Loucy (cell line): ENCODE data around the gene SCAF11.

Experiments used
- H2AFZ ChIP-seq: fragments of 200-600 bp; sonication (generic); 2 replicates; pipeline ENCODE4 v1.6.0; 2016; ENCODE audit warnings: antibody characterized with exemption, mild to moderate bottlenecking, low read length, moderate library complexity
- H3F3A ChIP-seq: fragments of 200-600 bp; 2 replicates; pipeline ENCODE4 v1.6.0; 2016; ENCODE audit warnings: antibody characterized with exemption, low read depth, mild to moderate bottlenecking
- H3K27me3 ChIP-seq: fragments of 200-600 bp; sonication (generic); 2 replicates; pipeline ENCODE4 v1.6.1; 2014; ENCODE audit warnings: low read length, mild to moderate bottlenecking; ENCODE audit not compliant: insufficient read depth, poor library complexity, severe bottlenecking
- H3K36me3 ChIP-seq: fragments of 200-600 bp; sonication (generic); 2 replicates; pipeline ENCODE4 v1.6.1; 2016; ENCODE audit warnings: low read length; ENCODE audit not compliant: insufficient read depth
- H3K4me1 ChIP-seq: fragments of 200-600 bp; sonication (generic); 2 replicates; pipeline ENCODE4 v1.5.1; 2014; ENCODE audit warnings: low read length, mild to moderate bottlenecking; ENCODE audit not compliant: insufficient read depth, poor library complexity, severe bottlenecking
- H3K4me2 ChIP-seq: fragments of 200-600 bp; sonication (generic); 2 replicates; pipeline ENCODE4 v1.6.0; 2014; ENCODE audit warnings: antibody characterized with exemption, low read length, low read depth, mild to moderate bottlenecking; ENCODE audit not compliant: poor library complexity, severe bottlenecking
- H3K4me3 ChIP-seq: fragments of 200-600 bp; sonication (generic); 2 replicates; pipeline ENCODE4 v1.5.1; 2014; ENCODE audit warnings: low read length, mild to moderate bottlenecking, mixed read lengths; ENCODE audit not compliant: poor library complexity, severe bottlenecking
- H3K79me2 ChIP-seq: fragments of 200-600 bp; sonication (generic); 2 replicates; pipeline ENCODE4 v1.6.1; 2014; ENCODE audit warnings: low read length; ENCODE audit not compliant: insufficient read depth
- H3K9ac ChIP-seq: fragments of 200-600 bp; sonication (generic); 2 replicates; pipeline ENCODE4 v1.6.0; 2014; ENCODE audit warnings: mild to moderate bottlenecking, low read depth, low read length, moderate library complexity; ENCODE audit not compliant: poor library complexity, severe bottlenecking
- H3K9me2 ChIP-seq: fragments of 200-600 bp; sonication (generic); replicated peaks from 2 replicates; pipeline ENCODE4 v1.6.1; 2016; ENCODE audit warnings: low read depth, low read length, mixed read lengths
- H3K9me3 ChIP-seq: fragments of 200-600 bp; sonication (generic); 2 replicates; pipeline ENCODE4 v1.6.1; 2014; ENCODE audit warnings: mild to moderate bottlenecking, antibody characterized with exemption, low read length, low read depth; ENCODE audit not compliant: insufficient read depth
- H4K20me1 ChIP-seq: fragments of 200-600 bp; sonication (generic); 2 replicates; pipeline ENCODE4 v1.6.0; 2014; ENCODE audit warnings: antibody characterized with exemption, low read length, mild to moderate bottlenecking; ENCODE audit not compliant: insufficient read depth, poor library complexity, severe bottlenecking
- EZH2phosphoT487 ChIP-seq: fragments of 200-600 bp; IDR thresholded peaks from 2 replicates; pipeline ENCODE4 v1.6.1; 2018; ENCODE audit warnings: antibody characterized with exemption, mild to moderate bottlenecking, moderate library complexity, borderline replicate concordance
- TF ChIP-seq, protein P1 (sequence below): fragments of 200-600 bp; sonication (generic); conservative IDR thresholded peaks from 2 replicates; pipeline ENCODE4 v1.5.1; 2014; ENCODE audit warnings: mild to moderate bottlenecking, antibody characterized with exemption, low read length

The SCAF11 gene

DNA sequence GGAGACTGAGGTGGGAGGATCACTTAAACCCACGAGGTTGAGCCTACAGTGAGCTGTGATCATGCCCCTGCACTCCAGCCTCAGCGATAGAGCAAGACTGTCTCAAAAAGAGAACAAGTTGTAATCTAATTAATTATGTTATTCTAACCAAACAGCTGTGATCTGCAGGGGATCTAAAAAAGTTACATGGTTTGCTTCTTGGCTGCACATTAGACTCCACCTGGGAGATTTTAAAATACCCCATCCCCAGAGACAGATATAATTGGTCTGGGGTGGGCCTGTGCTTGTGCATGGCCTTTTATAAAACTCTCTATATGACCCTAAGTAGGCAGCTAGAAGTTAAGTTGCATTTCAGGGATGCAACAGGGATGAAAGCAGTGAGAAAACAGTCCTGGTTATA is 76.7 kb downstream of the SCAF11 start:
- Histone ChIP-seq H3K4me2 (no peak overlapping the region), H3K9ac (no peak overlapping the region), H3K36me3 (peaks cover 6% of the 10 kb centered on the region; the same call in 1 of the 2 replicates), H3K4me1 (no peaks in the 10 kb centered on the region), H3K79me2 (no peaks in the 10 kb centered on the region), H3K9me2 (no peaks in the 10 kb centered on the region), H3K4me3 (no peak overlapping the region), H4K20me1 (no peaks in the 10 kb centered on the region), H3F3A (no peaks in the 10 kb centered on the region), H2AFZ (no peak overlapping the region), H3K9me3 (no peaks in the 10 kb centered on the region), H3K27me3 (no peaks in the 10 kb centered on the region)
- no peak for TF ChIP-seq EZH2phosphoT487
- TF ChIP-seq, protein P1, sequence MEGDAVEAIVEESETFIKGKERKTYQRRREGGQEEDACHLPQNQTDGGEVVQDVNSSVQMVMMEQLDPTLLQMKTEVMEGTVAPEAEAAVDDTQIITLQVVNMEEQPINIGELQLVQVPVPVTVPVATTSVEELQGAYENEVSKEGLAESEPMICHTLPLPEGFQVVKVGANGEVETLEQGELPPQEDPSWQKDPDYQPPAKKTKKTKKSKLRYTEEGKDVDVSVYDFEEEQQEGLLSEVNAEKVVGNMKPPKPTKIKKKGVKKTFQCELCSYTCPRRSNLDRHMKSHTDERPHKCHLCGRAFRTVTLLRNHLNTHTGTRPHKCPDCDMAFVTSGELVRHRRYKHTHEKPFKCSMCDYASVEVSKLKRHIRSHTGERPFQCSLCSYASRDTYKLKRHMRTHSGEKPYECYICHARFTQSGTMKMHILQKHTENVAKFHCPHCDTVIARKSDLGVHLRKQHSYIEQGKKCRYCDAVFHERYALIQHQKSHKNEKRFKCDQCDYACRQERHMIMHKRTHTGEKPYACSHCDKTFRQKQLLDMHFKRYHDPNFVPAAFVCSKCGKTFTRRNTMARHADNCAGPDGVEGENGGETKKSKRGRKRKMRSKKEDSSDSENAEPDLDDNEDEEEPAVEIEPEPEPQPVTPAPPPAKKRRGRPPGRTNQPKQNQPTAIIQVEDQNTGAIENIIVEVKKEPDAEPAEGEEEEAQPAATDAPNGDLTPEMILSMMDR = no peak

GRCh38 chr12:45912774-45913173 is 77.6 kb downstream of the SCAF11 start:
- Histone ChIP-seq H3K27me3 (no peaks in the 10 kb centered on the region), H3K4me2 (no peak overlapping the region), H3K4me3 (no peak overlapping the region), H3K9me2 (no peaks in the 10 kb centered on the region), H3K79me2 (no peaks in the 10 kb centered on the region), H3K9me3 (no peaks in the 10 kb centered on the region), H2AFZ (no peak overlapping the region), H3K4me1 (no peaks in the 10 kb centered on the region), H3K36me3 (no peaks in the 10 kb centered on the region; the same call in 1 of the 2 replicates), H3K9ac (no peak overlapping the region), H3F3A (no peaks in the 10 kb centered on the region), H4K20me1 (no peaks in the 10 kb centered on the region)
- TF ChIP-seq, protein P1 = no peak
- no peak for TF ChIP-seq EZH2phosphoT487

DNA sequence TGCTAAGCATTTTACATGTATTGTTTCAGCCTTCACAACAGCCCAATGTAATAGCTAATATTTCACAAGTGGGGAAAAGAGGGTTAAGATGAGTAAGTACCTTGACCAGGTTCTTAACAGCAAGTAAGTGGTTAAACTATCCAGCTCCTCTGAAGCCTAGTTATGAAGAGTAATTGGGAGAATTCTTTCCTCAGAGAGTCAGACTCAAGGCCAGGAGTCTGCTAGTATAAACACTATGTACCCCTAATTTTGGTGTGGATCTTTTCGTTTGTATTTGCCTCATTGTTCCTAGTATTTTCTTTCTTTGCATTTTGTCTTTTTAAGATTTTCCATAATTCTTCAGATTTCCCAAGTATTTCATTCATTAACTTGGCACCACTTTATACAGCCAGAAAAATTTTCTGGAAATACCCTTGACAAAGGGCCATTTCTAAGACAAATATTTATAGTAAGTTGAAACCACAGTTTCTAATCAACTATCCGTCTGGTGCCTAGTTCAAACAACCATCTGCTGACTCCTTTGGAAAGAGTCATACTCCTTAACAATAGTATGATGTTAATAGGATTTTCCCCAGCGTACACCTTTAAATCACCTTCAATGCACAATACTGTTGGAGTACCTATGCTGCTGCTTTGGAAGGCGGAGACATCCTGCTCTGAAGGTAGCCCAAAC is 81.2 kb downstream of the SCAF11 start:
- no peaks in the 10 kb centered on the region for H3K27me3 ChIP-seq
- no peaks in the 10 kb centered on the region for H3F3A ChIP-seq
- peaks cover 17% of the 10 kb centered on the region; the same call in 1 of the 2 replicates for H3K36me3 ChIP-seq
- H4K20me1 ChIP-seq = no peaks in the 10 kb centered on the region
- no peaks in the 10 kb centered on the region for H3K79me2 ChIP-seq
- no peak overlapping the region for H2AFZ ChIP-seq
- TF ChIP-seq, protein P1 = no peak
- TF ChIP-seq EZH2phosphoT487 = no peak
- H3K9me3 ChIP-seq = no peaks in the 10 kb centered on the region
- H3K4me3 ChIP-seq = no peak overlapping the region
- no peak overlapping the region for H3K9ac ChIP-seq
- no peaks in the 10 kb centered on the region for H3K4me1 ChIP-seq
- H3K4me2 ChIP-seq = no peak overlapping the region
- H3K9me2 ChIP-seq = no peaks in the 10 kb centered on the region
